GM19351 (cell line): ENCODE data around the gene ABI3.
"Not testable (repeated sequence)": the region's sequence is repeated elsewhere in the genome, so short reads cannot be mapped to it uniquely, and the experiment has no call there.

ENCODE experiments used
- ATAC-seq: cut with Tn5 transposase; IDR thresholded peaks from one replicate; pipeline ENCODE4 v1.9.1; 2021; ENCODE audit warnings: mild to moderate bottlenecking, moderate library complexity; ENCODE audit not compliant: unreplicated experiment

The ABI3 gene

DNA sequence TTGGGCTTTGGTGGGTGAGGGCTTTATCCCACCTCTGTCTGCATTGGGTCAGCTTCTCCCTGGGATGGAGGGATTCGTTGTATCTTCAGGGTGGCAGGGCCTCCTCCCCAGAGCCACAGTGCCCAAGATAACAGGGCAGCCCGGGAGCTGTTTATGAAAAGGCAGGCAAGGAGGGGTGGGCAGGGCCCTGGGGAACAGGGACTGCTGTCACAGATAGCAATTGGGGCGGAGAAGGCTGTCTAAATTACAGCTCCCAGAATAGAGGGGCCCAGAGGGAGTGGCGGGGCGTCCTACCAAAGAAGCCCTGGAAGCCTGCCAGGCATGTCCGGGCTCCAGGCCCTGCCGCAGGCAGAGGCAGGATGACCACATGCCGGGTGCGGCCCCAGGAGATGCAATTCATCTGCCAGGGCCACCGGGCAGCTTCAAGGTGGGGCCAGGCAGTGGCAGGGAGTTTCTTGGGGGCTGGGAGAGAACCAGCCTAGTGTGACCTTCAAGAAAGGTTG is 38.8 kb downstream of the ABI3 start:
- ATAC-seq, result no peak

DNA sequence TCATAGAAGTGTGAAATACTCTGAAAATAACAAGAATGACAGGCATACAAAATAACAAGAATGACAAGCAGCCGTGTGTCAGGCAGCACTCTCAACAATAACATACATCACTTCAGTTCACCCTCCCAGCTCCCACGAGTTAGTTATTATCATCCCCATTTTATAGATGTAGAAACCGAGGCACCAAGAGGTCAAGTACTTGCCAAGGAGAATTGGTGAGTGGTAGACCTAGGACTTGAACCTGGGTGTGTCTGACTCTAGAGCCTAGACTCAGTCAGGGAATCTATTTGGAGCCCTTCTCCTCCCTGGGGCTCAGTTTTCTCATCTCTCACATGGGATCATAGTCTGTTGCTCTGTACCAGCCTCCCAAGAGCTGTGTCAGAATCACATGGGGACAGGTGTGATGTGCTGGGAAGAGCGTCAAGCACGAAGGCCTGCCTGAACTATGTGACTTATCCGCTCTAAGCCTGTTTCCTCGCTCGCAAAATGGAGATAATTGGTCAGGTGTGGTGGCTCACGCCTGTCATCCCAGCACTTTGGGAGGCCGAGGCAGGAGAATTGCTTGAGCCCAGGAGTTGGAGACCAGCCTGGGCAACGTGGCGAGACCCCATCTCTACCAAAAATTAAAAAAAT is 39.5 kb downstream of the ABI3 start:
- no peak for ATAC-seq

DNA sequence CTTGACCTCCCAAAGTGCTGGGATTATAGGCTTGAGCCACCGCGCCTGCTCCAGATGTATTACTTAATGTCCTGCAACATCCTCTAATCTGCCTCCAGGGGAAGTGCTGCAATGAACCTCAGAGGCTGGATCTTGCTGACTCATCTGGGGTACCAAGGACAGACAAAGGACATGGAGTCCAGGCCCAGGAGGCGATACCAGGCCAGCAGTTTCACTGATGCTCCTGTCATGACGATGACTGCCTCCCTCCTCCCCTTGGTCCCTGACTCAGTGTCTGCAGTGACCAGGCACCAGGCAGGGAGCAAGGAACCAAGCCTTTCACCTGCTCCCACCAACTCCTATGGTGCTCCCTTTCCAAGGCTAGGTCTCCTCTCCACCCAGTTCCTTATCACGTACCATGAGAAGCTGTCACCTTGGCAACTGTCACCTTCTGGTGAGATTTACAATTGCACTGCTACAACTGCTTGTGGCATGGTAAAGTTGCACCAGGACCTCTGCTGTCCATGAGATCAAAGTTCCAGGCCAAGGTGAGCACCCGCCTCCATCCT is 41.7 kb downstream of the ABI3 start:
- no peak for ATAC-seq

DNA sequence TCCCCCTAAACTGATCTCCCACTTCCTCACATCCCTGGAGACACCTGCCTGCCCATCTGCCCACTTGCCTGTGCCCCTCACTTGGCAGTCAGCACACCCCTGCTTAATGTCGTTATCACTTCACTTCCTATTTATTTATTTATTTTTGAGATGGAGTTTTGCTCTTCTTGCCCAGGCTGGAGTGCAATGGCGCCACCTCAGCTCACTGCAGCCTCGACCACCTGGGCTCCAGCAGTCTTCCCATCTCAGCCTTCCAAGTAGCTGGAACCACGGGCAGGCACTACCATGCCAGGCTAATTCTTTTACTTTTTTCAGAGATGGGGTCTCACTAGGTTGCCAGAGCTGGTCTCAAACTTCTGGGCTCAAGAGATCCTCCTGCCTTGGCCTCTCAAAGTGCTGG is 43.6 kb downstream of the ABI3 start:
- ATAC-seq, result no peak

DNA sequence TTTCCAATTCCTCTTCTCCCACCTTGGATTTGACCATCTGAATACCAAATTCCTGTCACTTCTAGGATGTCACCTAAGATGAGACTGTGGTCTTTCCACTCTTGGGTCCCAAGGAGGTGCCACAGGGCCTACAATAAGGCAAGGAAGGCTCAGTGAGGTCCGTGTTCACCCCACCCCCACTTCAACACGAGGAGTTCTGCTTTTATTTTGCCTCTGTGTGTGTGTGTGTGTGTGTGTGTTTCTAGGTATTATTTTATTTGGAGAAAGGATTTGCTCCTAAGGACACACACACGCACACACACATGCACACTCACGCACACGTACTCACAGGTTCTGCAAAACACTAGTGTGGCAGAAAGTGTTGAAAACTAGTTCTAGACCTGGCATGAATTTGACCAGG is 44.6 kb downstream of the ABI3 start:
- ATAC-seq, result no peak

DNA sequence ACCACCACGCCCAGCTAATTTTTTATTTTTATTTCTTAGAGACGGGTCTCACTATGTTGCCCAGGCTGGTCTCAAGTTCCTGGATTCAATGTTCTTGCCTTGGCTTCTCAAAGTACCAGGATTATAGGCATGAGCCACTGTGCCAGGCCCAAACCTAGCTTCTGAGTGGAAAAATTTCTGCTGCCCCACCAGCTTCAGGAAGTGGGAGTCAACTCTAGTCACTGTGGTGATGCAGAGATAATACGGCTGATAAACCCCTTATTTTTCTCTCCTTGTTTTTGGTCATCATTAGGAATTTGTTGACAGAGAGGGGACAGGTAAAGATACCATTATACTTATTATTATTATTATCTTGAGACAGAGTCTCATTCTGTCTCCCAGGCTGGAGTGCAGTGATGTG is 47.9 kb downstream of the ABI3 start:
- no peak for ATAC-seq

DNA sequence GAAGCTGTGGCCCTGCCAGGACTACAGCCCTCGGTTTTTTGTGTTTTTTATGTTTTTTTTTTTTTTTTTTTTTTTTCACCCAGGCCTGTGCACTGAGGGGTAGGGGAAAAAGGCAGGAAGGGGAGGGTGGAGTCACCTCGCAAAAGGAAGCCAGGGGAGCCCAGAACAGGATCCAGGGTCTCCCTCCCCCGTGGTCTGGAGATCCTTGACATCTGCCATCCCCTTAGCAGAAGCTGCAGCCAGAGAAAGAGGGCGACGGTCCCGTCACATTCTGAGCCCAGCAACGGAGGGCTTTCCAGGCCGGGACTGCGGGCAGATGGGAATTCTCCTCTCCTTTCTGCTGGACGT is 49.1 kb downstream of the ABI3 start:
- no peak for ATAC-seq

DNA sequence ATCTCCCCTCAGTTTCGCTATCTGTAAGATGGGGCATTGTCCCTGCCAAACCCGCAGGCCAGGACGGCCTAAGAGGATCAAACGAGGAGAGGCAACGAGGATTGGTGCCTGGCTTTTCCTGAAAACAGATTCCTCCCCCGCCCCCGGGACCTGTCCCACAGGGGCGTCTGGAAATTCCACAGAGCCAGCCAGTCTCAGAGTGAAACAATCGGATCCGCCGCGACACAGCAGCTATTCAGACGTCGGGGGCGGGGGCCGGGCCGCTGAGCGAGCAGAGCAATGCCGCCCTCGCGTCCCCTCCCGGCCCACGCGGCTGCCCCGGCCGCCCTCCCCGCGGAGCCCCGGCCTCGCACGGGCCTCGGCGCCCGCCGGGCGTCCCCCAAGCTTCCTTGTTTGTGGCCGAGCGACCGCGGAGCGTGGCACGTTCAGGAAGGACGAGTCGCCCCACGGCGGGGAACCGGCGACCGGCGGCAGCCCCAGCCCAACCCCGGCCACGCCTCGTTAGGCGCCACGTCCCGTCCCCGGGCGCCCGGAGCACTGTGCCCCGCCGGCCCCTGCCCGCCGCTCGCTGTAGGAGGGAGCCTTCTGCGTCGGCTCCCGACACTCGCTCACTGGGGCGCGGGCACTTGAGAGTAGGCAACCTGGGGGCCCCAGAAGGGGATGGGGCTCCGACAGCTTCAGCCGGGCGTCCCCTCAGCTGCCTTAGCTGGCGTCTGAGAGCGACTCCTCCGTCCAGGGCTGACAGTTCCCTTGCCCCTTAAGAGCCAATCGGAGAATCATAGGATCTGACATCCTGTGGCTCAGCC is 49.7 kb downstream of the ABI3 start:
- ATAC-seq, result no peak

DNA sequence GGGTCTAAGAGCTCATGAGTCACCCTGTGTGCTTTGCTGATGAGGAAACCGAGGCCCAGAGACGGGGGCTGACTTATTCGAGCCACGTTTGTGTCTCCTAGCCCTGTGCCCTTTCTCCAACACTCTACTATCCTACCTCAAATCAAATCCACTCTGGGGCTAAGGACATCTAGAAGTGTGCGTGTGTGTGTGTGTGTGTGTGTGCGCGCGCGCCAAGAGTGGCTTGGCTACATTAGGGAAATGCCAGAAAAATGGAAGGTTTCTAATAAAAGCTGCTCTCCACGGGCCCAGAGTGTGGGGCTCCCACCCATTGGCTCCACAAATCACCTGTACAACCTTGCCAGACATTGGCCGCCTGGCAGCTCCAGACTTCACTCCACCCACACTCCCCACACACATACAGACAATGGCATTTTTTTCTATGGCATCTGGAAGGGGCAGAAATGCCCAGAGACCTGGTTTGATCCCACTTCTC is 50.3 kb downstream of the ABI3 start:
- no peak for ATAC-seq

DNA sequence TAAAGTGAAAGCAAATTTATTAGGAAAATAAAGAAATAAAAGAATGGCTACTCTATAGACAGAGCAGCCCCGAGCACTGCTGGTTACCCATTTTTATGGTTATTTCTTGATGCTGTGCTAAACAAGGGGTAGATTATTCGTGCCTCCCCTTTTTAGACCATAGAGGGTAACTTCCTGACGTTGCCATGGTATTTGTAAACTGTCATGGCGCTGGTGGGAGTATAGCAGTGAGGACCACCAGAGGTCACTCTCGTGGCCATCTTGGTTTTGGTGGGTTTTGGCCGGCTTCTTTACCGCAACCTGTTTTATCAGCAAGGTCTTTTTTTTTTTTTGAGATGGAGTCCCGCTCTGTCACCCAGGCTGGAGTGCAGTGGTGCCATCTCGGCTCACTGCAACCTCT is 51.0 kb downstream of the ABI3 start:
- not testable (repeated sequence) for ATAC-seq

DNA sequence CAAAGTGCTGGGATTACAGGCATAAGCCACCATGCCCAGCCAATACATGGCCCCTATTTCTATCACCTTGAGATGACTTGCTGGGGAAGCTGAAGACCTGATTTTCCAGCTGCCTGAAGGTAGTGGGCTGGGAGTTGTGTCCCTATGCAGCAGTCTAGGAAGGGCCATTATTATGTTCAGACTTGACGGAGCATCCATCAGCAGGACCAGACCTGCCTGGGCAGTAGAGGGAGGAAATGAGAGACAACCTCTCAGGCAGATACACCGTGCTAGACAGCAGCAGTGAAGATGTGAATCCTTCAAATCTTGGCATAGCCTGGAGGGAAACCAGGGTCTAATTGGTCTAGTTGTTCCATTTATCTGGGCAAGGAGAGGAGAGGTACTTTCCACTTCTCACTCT is 55.7 kb downstream of the ABI3 start:
- no peak for ATAC-seq

DNA sequence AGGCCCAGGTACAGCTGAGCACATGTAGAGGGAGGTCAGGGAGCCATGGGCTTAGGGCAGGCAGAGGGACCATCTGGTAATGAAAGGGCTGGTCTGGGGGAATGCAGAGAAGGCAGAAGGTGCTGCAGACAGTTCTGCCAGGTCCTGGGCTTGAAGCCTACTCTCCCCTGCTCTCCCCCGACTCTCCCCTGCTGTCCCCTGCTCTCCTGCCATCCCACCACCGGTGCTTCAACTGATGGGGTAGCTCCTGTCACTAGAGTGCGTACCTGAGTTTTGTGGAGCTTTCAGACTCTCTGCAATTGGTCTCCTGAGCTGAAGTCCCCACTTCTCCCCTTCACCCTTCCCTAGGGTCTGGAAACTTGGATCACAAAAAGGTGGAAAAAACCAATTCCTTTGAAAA is 57.4 kb downstream of the ABI3 start:
- no peak for ATAC-seq

DNA sequence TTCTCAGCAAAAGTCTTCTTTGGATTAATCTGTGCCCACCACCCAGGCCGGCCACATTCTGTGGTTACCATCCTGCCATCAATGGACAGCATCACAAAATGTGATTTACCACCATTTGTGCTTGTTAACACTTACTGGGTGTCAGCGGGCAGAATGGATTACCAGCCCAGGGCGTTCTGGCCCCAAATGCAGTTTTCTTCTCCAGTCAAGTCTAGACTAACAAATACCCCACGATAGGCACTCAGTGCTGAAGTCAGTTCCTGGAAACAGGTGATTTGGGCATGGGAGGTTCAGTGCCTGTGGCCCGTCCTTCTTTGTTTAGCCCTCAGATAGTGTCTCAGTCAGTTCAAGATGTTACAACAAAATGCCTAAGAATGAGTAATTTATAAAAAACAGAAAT is 58.8 kb downstream of the ABI3 start:
- ATAC-seq, result no peak
